HepG2 (cell line): ENCODE results near the gene SEC63. TPM values are rescaled to one million over a fixed set of nuclear protein-coding genes. Genes with fewer than 3 reads are reported as not detected.

Experiments
- CCAR2 ChIP-seq: fragments of 200-400 bp; formaldehyde crosslinking; optimal IDR thresholded peaks from 2 replicates; pipeline ENCODE3; 2018; ENCODE audit warnings: low read depth, mild to moderate bottlenecking, low read length, moderate library complexity
- DMAP1 ChIP-seq: IDR thresholded peaks from 2 replicates; pipeline ENCODE4 v1.6.1; 2016
- ELF3 ChIP-seq: IDR thresholded peaks from 2 replicates; pipeline ENCODE4 v1.6.1; 2016; ENCODE audit warnings: missing genetic modification reagents, missing compliant biosample characterization
- EP300 ChIP-seq, 3 experiments: sonication (generic) in 1 of 3; formaldehyde crosslinking in 1 of 3; IDR thresholded peaks; 2 replicates each; pipeline versions ENCODE4 v1.5.1 to v1.6.1; 2011 to 2020; ENCODE audit warnings: low read depth in 2 of 3, low read length in 2 of 3, borderline replicate concordance in 1 of 3, improper control_type of control experiment in 1 of 3, mild to moderate bottlenecking in 1 of 3, missing genetic modification reagents in 1 of 3, moderate library complexity in 1 of 3
- IRX3 ChIP-seq: sonication (generic); formaldehyde crosslinking; IDR thresholded peaks from 2 replicates; pipeline ENCODE4 v1.8.1; 2023; ENCODE audit warnings: mild to moderate bottlenecking, low read depth, missing genetic modification reagents, borderline replicate concordance
- KDM2A ChIP-seq: sonication (generic); formaldehyde crosslinking; IDR thresholded peaks from 2 replicates; pipeline ENCODE4 v1.4.0; 2020; ENCODE audit warnings: low read depth, missing genetic modification reagents, borderline replicate concordance
- KLF6 ChIP-seq: IDR thresholded peaks from 2 replicates; pipeline ENCODE4 v1.8.0; 2016; ENCODE audit warnings: missing biosample characterization, missing genetic modification reagents
- MYPOP ChIP-seq: sonication (generic); formaldehyde crosslinking; IDR thresholded peaks from 2 replicates; pipeline ENCODE4 v1.8.1; 2023; ENCODE audit warnings: mild to moderate bottlenecking, moderate library complexity, missing genetic modification reagents
- SP140L ChIP-seq: sonication (generic); formaldehyde crosslinking; IDR thresholded peaks from 2 replicates; pipeline ENCODE4 v1.4.0; 2020; ENCODE audit warnings: missing genetic modification reagents, borderline replicate concordance
- TBX2 ChIP-seq: sonication (generic); formaldehyde crosslinking; IDR thresholded peaks from 2 replicates; pipeline ENCODE4 v1.5.0; 2020; ENCODE audit warnings: missing genetic modification reagents, mild to moderate bottlenecking, borderline replicate concordance
- YY1 ChIP-seq: IDR thresholded peaks from 2 replicates; pipeline ENCODE4 v1.6.1; 2011; ENCODE audit warnings: low read length, low read depth, moderate library complexity, mild to moderate bottlenecking; ENCODE audit not compliant: insufficient read depth, insufficient replicate concordance
- ZFP90 ChIP-seq: sonication (generic); formaldehyde crosslinking; IDR thresholded peaks from 2 replicates; pipeline ENCODE4 v1.8.0; 2022; ENCODE audit warnings: missing genetic modification reagents, mild to moderate bottlenecking, inconsistent platforms, borderline replicate concordance
- ZKSCAN8 ChIP-seq: IDR thresholded peaks from 2 replicates; pipeline ENCODE4 v1.6.1; 2016; ENCODE audit warnings: borderline replicate concordance, missing genetic modification reagents, missing compliant biosample characterization
- ZMYM2 ChIP-seq: sonication (generic); formaldehyde crosslinking; IDR thresholded peaks from 2 replicates; pipeline ENCODE4 v1.8.0; 2022; ENCODE audit warnings: mild to moderate bottlenecking, missing genetic modification reagents
- ZNF10 ChIP-seq: sonication (generic); formaldehyde crosslinking; IDR thresholded peaks from 2 replicates; pipeline ENCODE4 v1.4.0; 2020; ENCODE audit warnings: mild to moderate bottlenecking, low read depth, missing genetic modification reagents, borderline replicate concordance
- ZNF18 ChIP-seq: sonication (generic); formaldehyde crosslinking; IDR thresholded peaks from 2 replicates; pipeline ENCODE4 v1.8.0; 2022; ENCODE audit warnings: mild to moderate bottlenecking, missing genetic modification reagents; ENCODE audit not compliant: insufficient replicate concordance
- ZNF224 ChIP-seq: sonication (generic); formaldehyde crosslinking; IDR thresholded peaks from 2 replicates; pipeline ENCODE4 v1.5.0; 2020; ENCODE audit warnings: mild to moderate bottlenecking, missing genetic modification reagents
- ZNF329 ChIP-seq: sonication (generic); formaldehyde crosslinking; IDR thresholded peaks from 2 replicates; pipeline ENCODE4 v1.9.0; 2021; ENCODE audit warnings: low read depth, mild to moderate bottlenecking, missing genetic modification reagents
- ZNF343 ChIP-seq: sonication (generic); formaldehyde crosslinking; IDR thresholded peaks from 2 replicates; pipeline ENCODE4 v1.4.0; 2020; ENCODE audit warnings: mild to moderate bottlenecking, missing genetic modification reagents
- ZNF350 ChIP-seq: sonication (generic); formaldehyde crosslinking; IDR thresholded peaks from 2 replicates; pipeline ENCODE4 v1.4.0; 2020; ENCODE audit warnings: mild to moderate bottlenecking, low read depth, missing genetic modification reagents, borderline replicate concordance
- ZNF496 ChIP-seq: sonication (generic); formaldehyde crosslinking; IDR thresholded peaks from 2 replicates; pipeline ENCODE4 v1.8.1; 2023; ENCODE audit warnings: mild to moderate bottlenecking, moderate library complexity, missing genetic modification reagents; ENCODE audit not compliant: insufficient replicate concordance
- ZNF501 ChIP-seq: sonication (generic); formaldehyde crosslinking; IDR thresholded peaks from 2 replicates; pipeline ENCODE4 v1.5.1; 2020; ENCODE audit warnings: mild to moderate bottlenecking, moderate library complexity, missing genetic modification reagents
- ZNF550 ChIP-seq: sonication (generic); formaldehyde crosslinking; IDR thresholded peaks from 2 replicates; pipeline ENCODE4 v1.4.0; 2020; ENCODE audit warnings: mild to moderate bottlenecking, missing genetic modification reagents, borderline replicate concordance
- ZNF564 ChIP-seq: sonication (generic); formaldehyde crosslinking; IDR thresholded peaks from 2 replicates; pipeline ENCODE4 v1.8.1; 2023; ENCODE audit warnings: mild to moderate bottlenecking, missing genetic modification reagents
- ZNF761 ChIP-seq: sonication (generic); formaldehyde crosslinking; conservative IDR thresholded peaks from 2 replicates; pipeline ENCODE4 v1.4.0; 2020; ENCODE audit warnings: mild to moderate bottlenecking, missing genetic modification reagents
- polyA plus RNA-seq, 8 experiments: library from polyadenylated mRNA; depleted of rRNA in 3 of 8; stranded (reverse) in 7 of 8; unstranded in 1 of 8; fragments of >200 nt; fragmentation: Illumina TruSeq in 4 of 8; extraction: Trizol in 4 of 8; gene quantifications; 2 replicates each; pipeline versions ENCODE4 v1.2.1 to v1.2.3, GENCODE V29; 2011 to 2016; ENCODE audit warnings: low read depth in 4 of 8, missing spikeins in 1 of 8, mixed read lengths in 1 of 8; ENCODE audit not compliant: insufficient read depth in 1 of 8
- total RNA-seq, 5 experiments: library from RNA; depleted of rRNA; stranded (reverse); fragments of >200 nt; fragmentation: Illumina TruSeq; extraction: Trizol; gene quantifications; 2 replicates each; pipeline ENCODE4 v1.2.3, GENCODE V29; 2016; ENCODE audit warnings: low read depth in 1 of 5

SEC63 gene
- total and polyA plus RNA-seq, 2 of the 13 experiments (the other 11 are each of a cell fraction or from before 2014, with no cell fraction given), result 20.2 to 45.9 TPM

GRCh38 chr6:107847844-107848802, 109.9 kb downstream of the SEC63 start (continued):
- TF ChIP-seq MYPOP (peak; percentile 58; the same call in 1 of the 2 replicates), ZNF761 (0 out of 2 replicates have a peak, but pooled peaks have one; percentile 75), ZKSCAN8 (CRISPR knock-in tag) (0 out of 2 replicates have a peak, but pooled peaks have one; percentile 50), IRX3 (CRISPR knock-in tag) (0 out of 2 replicates have a peak, but pooled peaks have one; percentile 62), ZNF343 (CRISPR knock-in tag) (peak; percentile 84; the same call in 1 of the 2 replicates), ZNF550 (CRISPR knock-in tag) (0 out of 2 replicates have a peak, but pooled peaks have one; percentile 38), ZMYM2 (CRISPR knock-in tag) (0 out of 2 replicates have a peak, but pooled peaks have one; percentile 31), TBX2 (peak; percentile 53; the same call in 1 of the 2 replicates), KLF6 (CRISPR knock-in tag) (0 out of 2 replicates have a peak, but pooled peaks have one; percentile 39), ELF3 (CRISPR knock-in tag) (peak; percentile 61), ZNF501 (peak; percentile 74; the same call in 1 of the 2 replicates), CCAR2 (no peak), KDM2A (peak; percentile 88; the same call in 1 of the 2 replicates), ZNF564 (CRISPR knock-in tag) (0 out of 2 replicates have a peak, but pooled peaks have one; percentile 43), ZNF18 (CRISPR knock-in tag) (peak; percentile 61), EP300 (IDR thresholded peaks at IDR 0.05; ENCODE audit: low read depth in 2 of 2, low read length in 2 of 2) (no peak), EP300 (CRISPR knock-in tag; IDR thresholded peaks at IDR 0.05; ENCODE audit: borderline replicate concordance) (0 out of 2 replicates have a peak, but pooled peaks have one; percentile 38), SP140L (CRISPR knock-in tag) (peak; percentile 63; the same call in 1 of the 2 replicates), YY1 (peak; percentile 67), ZFP90 (0 out of 2 replicates have a peak, but pooled peaks have one; percentile 61), ZNF496 (CRISPR knock-in tag) (no peak), DMAP1 (CRISPR knock-in tag) (0 out of 2 replicates have a peak, but pooled peaks have one; percentile 37), ZNF329 (CRISPR knock-in tag) (0 out of 2 replicates have a peak, but pooled peaks have one; percentile 37), ZNF10 (no peak), ZNF224 (CRISPR knock-in tag) (0 out of 2 replicates have a peak, but pooled peaks have one; percentile 51), ZNF350 (CRISPR knock-in tag) (peak; percentile 58; the same call in 1 of the 2 replicates)
